KMS-11 (cell line): ENCODE measurements around the gene NDUFB2.
"Not testable (repeated sequence)": the region's sequence is repeated elsewhere in the genome, so short reads cannot be mapped to it uniquely, and the experiment has no call there.

Experiments
- H2AFZ ChIP-seq: fragments of 200-600 bp; sonication (generic); 2 replicates; pipeline ENCODE4 v1.6.1; 2016; ENCODE audit warnings: antibody characterized with exemption, mixed run types, low read depth
- H3K27ac ChIP-seq: fragments of 200-600 bp; sonication (generic); 2 replicates; pipeline ENCODE4 v1.6.1; 2016; ENCODE audit warnings: mild to moderate bottlenecking, mixed run types
- H3K27me3 ChIP-seq: fragments of 200-600 bp; sonication (generic); 2 replicates; pipeline ENCODE4 v1.6.1; 2017; ENCODE audit warnings: mild to moderate bottlenecking, low read depth, mixed run types, moderate library complexity; ENCODE audit not compliant: insufficient read depth
- H3K36me3 ChIP-seq: fragments of 200-600 bp; sonication (generic); 2 replicates; pipeline ENCODE4 v1.6.1; 2017; ENCODE audit warnings: mild to moderate bottlenecking, mixed run types; ENCODE audit not compliant: insufficient read depth
- H3K4me1 ChIP-seq: fragments of 200-600 bp; sonication (generic); 2 replicates; pipeline ENCODE4 v1.6.1; 2016; ENCODE audit warnings: mild to moderate bottlenecking, low read depth, mixed run types; ENCODE audit not compliant: poor library complexity, severe bottlenecking
- H3K4me2 ChIP-seq: fragments of 200-600 bp; sonication (generic); 2 replicates; pipeline ENCODE4 v1.7.0; 2016; ENCODE audit warnings: mild to moderate bottlenecking, mixed run types
- H3K4me3 ChIP-seq: fragments of 200-600 bp; sonication (generic); IDR thresholded peaks from 2 replicates; pipeline ENCODE4 v1.6.1; 2017; ENCODE audit warnings: low read depth, low read length, mixed read lengths; ENCODE audit not compliant: insufficient read depth
- H3K79me2 ChIP-seq: fragments of 200-600 bp; sonication (generic); 2 replicates; pipeline ENCODE4 v1.6.1; 2016; ENCODE audit warnings: low read depth, mixed run types; ENCODE audit not compliant: insufficient read depth
- H3K9ac ChIP-seq: fragments of 200-600 bp; sonication (generic); 2 replicates; pipeline ENCODE4 v1.6.1; 2016; ENCODE audit warnings: mild to moderate bottlenecking, mixed run types
- H4K20me1 ChIP-seq: fragments of 200-600 bp; sonication (generic); 2 replicates; pipeline ENCODE4 v1.6.1; 2016; ENCODE audit warnings: mild to moderate bottlenecking, mixed run types; ENCODE audit not compliant: insufficient read depth
- CTCF ChIP-seq: fragments of 200-600 bp; sonication (generic); conservative IDR thresholded peaks from 2 replicates; pipeline ENCODE4 v1.6.1; 2017; ENCODE audit warnings: low read depth, mild to moderate bottlenecking, antibody characterized with exemption, low read length, moderate library complexity, mixed read lengths

The NDUFB2 gene

GRCh38 chr7:140667476-140667875 lies 29.0 kb upstream of the NDUFB2 start:
- no peaks in the 10 kb centered on the region for H4K20me1 ChIP-seq
- H3K27me3 ChIP-seq: no peaks in the 10 kb centered on the region
- H3K4me1 ChIP-seq: peaks cover 5% of the 10 kb centered on the region
- H3K4me3 ChIP-seq: no peak overlapping the region
- no peak overlapping the region for H2AFZ ChIP-seq
- no peak overlapping the region for H3K4me2 ChIP-seq
- no peaks in the 10 kb centered on the region for H3K79me2 ChIP-seq
- TF ChIP-seq CTCF: no peak
- no peak overlapping the region for H3K27ac ChIP-seq
- H3K36me3 ChIP-seq: no peaks in the 10 kb centered on the region
- no peak overlapping the region for H3K9ac ChIP-seq

- Histone ChIP-seq H3K4me1 (peaks cover 9% of the 10 kb centered on the region), H3K79me2 (no peaks in the 10 kb centered on the region), H4K20me1 (no peaks in the 10 kb centered on the region), H2AFZ (no peak overlapping the region), H3K27me3 (no peaks in the 10 kb centered on the region), H3K36me3 (no peaks in the 10 kb centered on the region), H3K4me2 (no peak overlapping the region), H3K9ac (no peak overlapping the region), H3K4me3 (no peak overlapping the region), H3K27ac (no peak overlapping the region)
- no peak for TF ChIP-seq CTCF
Observed at GRCh38 chr7:140668641-140669040, 27.9 kb upstream of the NDUFB2 start.

- Histone ChIP-seq H3K27me3 (no peaks in the 10 kb centered on the region), H2AFZ (no peak overlapping the region), H3K4me2 (no peak overlapping the region), H3K79me2 (no peaks in the 10 kb centered on the region), H3K4me1 (peaks cover 16% of the 10 kb centered on the region), H3K4me3 (no peak overlapping the region), H3K27ac (no peak overlapping the region), H4K20me1 (no peaks in the 10 kb centered on the region), H3K36me3 (no peaks in the 10 kb centered on the region), H3K9ac (no peak overlapping the region)
- TF ChIP-seq CTCF: no peak
Observed at GRCh38 chr7:140669352-140669751, 27.2 kb upstream of the NDUFB2 start.

GRCh38 chr7:140669862-140670261 lies 26.6 kb upstream of the NDUFB2 start:
- H3K27me3 ChIP-seq, H3K9ac ChIP-seq, H3K36me3 ChIP-seq, H3K4me3 ChIP-seq, H3K4me2 ChIP-seq, H2AFZ ChIP-seq, H3K79me2 ChIP-seq, H3K27ac ChIP-seq, H4K20me1 ChIP-seq: not testable (repeated sequence)
- peaks cover 20% of the 10 kb centered on the region for H3K4me1 ChIP-seq

DNA sequence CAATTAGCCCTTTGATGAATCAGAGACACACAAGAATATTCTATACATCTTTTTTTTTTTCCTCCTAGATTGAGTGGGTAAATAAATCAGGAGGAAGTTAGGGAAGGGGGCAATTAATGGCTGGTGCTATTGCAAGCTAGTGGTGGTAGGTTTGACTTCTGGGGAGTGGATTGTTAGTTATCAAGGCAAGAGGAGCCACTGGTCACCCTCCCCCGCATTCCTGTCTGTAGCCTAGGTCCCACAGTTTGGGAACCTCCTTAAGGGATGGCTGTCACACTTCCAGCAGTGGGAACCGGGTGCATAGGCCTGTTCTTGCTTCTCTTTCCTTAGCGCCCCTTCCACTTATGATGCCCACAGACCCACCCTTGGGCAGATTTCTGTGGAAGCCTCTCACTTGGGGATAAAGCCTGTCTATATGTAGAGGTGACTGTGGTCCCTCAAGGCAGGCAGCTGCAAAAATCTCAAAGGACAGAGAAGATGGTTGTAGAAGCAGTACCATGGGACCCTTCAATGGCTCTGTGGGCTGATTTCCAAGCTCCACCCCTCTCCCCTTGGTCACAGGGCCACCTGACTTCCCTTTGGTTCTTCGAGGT lies 26.1 kb upstream of the NDUFB2 start:
- TF ChIP-seq CTCF: no peak
- H3K9ac ChIP-seq: no peak overlapping the region
- H3K79me2 ChIP-seq: no peaks in the 10 kb centered on the region
- H2AFZ ChIP-seq: no peak overlapping the region
- H4K20me1 ChIP-seq: no peaks in the 10 kb centered on the region
- no peak overlapping the region for H3K4me2 ChIP-seq
- H3K4me3 ChIP-seq: no peak overlapping the region
- no peak overlapping the region for H3K27ac ChIP-seq
- H3K36me3 ChIP-seq: no peaks in the 10 kb centered on the region
- H3K27me3 ChIP-seq: no peaks in the 10 kb centered on the region
- H3K4me1 ChIP-seq: peaks cover 26% of the 10 kb centered on the region
